GM18505 (cell line): ENCODE measurements around the gene ULK4.
A peak's percentile ranks its signal among the peaks of the same experiment; 100 is the strongest.
"Not testable (repeated sequence)": the region's sequence is repeated elsewhere in the genome, so short reads cannot be mapped to it uniquely, and the experiment has no call there.

ENCODE experiments used
- ATAC-seq: cut with Tn5 transposase; IDR thresholded peaks from one replicate; pipeline ENCODE4 v1.9.1; 2021; ENCODE audit not compliant: unreplicated experiment
- POLR2A ChIP-seq: IDR thresholded peaks from 4 replicates; pipeline ENCODE4 v1.6.1; 2011; ENCODE audit warnings: borderline replicate concordance; ENCODE audit not compliant: insufficient read depth, insufficient read length; ENCODE audit errors: extremely low read depth

Gene ULK4

DNA sequence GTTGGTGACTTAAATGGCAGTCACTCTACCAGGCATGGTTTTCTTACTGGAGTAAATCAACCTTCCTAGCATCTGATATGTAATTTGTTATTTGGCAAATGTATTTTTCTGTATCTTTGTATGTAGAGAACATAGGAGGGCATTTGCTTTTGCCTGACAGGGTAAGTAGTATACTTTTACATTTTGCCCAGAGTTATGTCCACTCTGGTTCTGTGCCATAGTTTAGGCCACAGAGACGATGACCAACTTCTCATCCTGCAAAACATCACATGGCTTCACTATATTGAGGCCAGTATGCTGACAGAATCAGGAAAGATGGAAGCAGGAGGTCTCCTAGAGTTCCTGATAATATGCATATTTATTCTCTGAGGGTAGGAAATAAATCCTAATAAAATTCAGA is 23.1 kb upstream of the ULK4 start:
- no peak for TF ChIP-seq POLR2A
- ATAC-seq = no peak

DNA sequence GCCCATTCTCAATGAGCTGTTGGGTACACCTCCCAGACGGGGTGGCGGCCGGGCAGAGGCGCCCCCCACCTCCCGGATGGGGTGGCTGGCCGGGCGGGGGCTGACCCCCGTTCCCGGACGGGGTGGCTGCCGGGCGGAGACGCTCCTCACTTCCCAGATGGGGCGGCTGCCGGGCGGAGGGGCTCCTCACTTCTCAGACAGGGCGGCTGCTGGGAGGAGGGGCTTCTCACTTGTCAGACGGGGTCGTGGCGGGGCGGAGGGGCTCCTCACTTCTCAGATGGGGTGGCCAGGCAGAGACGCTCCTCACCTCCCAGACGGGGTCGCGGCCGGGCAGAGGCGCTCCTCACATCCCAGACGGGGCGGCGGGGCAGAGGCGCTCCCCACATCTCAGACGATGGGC is 21.2 kb upstream of the ULK4 start:
- not testable (repeated sequence) for ATAC-seq

DNA sequence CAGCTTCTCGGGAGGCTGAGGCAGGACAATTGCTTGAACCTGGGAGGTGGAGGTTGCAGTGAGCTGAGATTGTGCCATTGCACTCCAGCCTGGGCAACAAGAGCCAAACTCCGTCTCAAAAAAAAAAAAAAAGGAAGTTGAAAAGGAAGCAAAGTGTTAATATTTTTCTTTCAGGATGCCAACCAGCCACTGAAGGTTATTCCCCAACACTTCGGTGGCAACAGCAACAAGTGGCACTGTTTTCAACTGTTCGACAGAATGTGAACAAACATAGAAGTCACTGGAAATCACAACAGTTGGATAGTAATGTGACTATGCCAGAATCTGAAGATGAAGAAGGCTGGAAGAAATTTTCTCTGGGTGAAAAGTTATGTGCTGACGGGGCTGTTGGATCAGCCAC is 15.5 kb upstream of the ULK4 start:
- ATAC-seq = not testable (repeated sequence)

DNA sequence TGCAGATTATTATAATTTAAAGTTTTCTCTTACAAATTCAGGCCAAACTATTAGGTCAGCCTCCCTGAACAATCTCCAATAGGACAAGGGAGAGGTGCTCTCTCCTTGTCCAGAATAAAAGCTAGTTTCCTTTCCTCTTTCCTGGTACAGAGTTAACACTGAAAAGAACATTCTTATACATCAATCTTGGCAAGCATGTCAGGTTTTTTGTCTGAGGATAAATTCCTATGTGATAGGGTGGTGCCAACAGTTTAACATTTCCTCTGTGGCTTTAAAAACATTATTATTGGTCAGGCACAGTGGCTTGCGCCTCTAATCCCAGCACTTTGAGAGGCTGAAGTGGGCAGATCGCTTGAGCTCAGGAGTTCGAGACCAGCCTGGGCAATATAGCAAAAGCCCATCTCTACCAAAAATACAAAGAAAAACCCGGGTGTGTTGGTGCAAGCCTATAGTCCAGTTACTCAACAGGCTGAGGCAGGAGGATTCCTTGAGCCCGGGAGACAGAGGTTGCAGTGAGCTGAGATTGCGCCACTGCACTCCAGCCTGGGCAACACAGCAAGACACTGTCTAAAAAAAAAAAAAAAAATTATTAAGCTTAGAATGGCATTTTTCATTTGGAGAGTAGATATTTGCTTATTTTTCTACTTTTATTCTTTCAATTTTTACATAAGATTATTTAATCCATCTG is 13.7 kb upstream of the ULK4 start:
- no peak for ATAC-seq
- no peak for TF ChIP-seq POLR2A

- no peak for ATAC-seq
- TF ChIP-seq POLR2A = no peak
These were observed 12.3 kb upstream of the ULK4 start for GRCh38 chr3:41974223-41974622.

DNA sequence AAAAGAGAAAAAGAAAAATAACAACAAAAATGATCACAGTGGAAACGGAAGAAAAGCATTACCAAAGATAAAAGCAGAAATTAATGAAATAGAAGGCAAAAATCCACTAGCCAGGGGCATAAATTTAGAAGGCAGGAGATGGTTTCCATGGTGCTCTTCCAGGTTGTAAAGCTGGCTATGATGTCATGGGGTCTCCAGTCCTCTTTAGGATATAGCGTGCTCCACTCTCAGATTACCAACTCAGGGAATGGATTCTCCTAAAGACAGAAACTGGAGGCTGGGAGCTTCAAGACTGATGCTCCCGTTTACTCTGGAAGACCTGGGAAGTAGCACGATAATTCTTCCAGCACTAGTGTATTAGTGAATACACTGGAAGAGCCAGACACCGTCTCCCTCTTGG is 10.9 kb upstream of the ULK4 start:
- ATAC-seq = no peak
- no peak for TF ChIP-seq POLR2A

- no peak for ATAC-seq
- no peak for TF ChIP-seq POLR2A
These were observed 4.3 kb upstream of the ULK4 start for GRCh38 chr3:41966206-41966605.

GRCh38 chr3:41963823-41964222 is 1.9 kb upstream of the ULK4 start:
- TF ChIP-seq POLR2A = no peak
- ATAC-seq = no peak

GRCh38 chr3:41960826-41961750 is 815 bp downstream of the ULK4 start:
- peak; percentile 9 for ATAC-seq

DNA sequence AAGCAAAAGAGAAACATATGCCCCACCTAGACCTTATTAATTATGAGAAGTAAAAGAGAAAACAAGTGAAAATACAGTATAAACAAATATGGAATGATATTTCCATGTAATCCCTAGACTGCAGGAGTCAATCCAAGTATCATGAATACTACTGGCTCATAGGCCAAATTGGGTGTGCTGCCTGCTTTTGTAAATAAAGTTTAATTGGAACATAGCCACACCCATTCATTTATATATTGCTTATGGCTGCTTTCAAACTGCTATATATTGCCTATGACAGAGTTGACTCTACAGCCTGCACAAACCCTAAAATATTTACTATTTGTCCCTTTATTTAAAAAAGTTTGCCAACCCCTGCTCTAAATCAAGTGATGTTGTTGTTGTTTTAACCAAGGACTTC is 5.3 kb downstream of the ULK4 start:
- no peak for ATAC-seq
- no peak for TF ChIP-seq POLR2A

More at GRCh38 chr3:41960826-41961750, 815 bp downstream of the ULK4 start:
- no peak for TF ChIP-seq POLR2A

DNA sequence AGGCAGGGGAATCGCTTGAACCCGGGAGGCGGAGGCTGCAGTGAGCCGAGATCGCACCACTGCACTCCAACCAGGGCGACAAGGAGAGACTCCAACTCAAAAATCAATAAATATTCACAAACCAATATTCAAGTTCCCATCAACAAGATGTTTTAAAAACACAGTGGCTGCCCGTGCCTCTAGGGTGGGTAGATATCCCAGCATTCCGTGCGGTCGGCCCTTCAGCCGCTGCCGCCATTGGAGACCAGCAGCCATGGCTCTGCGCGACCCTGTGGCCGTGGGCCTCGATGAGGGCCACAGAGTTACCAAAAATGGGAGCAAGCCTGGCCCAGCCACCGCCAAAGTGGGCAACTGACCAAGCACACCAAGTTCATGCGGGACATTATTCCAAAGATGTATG is 6.7 kb downstream of the ULK4 start:
- no peak for TF ChIP-seq POLR2A
- no peak for ATAC-seq

GRCh38 chr3:41943311-41943843 is 18.5 kb downstream of the ULK4 start:
- no peak for TF ChIP-seq POLR2A
- no peak for ATAC-seq

- ATAC-seq = no peak
- no peak for TF ChIP-seq POLR2A
These were observed 21.5 kb downstream of the ULK4 start for GRCh38 chr3:41940393-41940792.

GRCh38 chr3:41936384-41936783 is 25.5 kb downstream of the ULK4 start:
- no peak for TF ChIP-seq POLR2A
- ATAC-seq = no peak

DNA sequence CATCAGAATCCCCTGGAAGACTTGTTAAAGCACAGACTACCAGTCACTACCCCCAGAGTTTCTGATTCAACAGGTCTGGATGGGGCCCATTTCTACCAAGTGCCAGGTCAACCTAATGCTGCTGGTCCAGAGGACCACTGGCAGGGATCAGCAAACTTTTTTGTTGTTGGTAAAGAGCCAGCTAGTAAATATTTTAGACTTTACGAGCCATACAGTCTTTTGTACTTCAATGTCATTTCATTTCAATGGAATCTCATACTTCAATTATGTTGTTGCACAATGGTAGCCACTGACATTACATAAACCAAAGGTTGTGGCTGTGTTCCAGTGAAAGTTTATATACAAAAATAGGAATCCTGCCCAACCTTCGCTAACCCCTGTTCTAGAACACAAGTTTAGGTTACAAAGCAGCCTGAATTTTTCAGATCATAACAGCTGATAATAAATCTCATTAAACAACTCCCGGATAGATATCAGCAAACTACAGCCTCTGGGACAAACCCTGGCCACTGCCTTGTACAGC is 28.7 kb downstream of the ULK4 start:
- TF ChIP-seq POLR2A = no peak
- no peak for ATAC-seq

DNA sequence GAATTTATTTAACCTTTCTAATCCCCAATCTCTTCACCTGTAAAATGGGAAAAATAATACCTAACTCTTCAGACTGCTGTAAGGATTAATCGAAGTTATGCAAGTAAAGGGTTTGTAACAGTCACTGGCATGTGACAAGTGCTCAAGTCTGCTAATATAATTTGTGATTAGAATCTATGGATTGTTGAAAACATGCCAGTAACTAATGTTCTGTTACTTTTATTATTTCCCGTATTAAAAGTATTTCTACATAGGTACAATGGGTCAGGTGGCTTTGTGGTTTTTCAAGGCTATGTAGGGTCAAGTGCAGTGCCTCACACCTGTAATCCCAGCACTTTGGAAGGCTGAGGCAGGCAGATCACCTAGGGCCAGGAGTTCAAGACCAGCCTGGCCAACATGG is 29.4 kb downstream of the ULK4 start:
- no peak for TF ChIP-seq POLR2A
- ATAC-seq = no peak
